ENCODE data around the gene DLG4. TPM values are rescaled to one million over a fixed set of nuclear protein-coding genes. Genes with fewer than 3 reads are reported as not detected.
A peak's percentile ranks its signal among the peaks of the same experiment; 100 is the strongest.

Gene DLG4
- total and polyA plus RNA-seq, 5 donors from 2014 or later: 0.22 to 2.9 (median 0.50) TPM

- H3K4me3 ChIP-seq (ENCODE audit: low read depth, low read length): no peak overlapping the region
- no peak for DNase-seq
- H3K4me1 ChIP-seq (ENCODE audit: control insufficient read depth, insufficient read depth, low read length, poor library complexity, severe bottlenecking): peaks cover 23% of the 10 kb centered on the region
- H3K9me3 ChIP-seq (ENCODE audit: control insufficient read depth in 2 of 2, low read length in 2 of 2): no peaks in the 10 kb centered on the region
- peaks cover 20% of the 10 kb centered on the region for H3K36me3 Mint-ChIP-seq
- no peak overlapping the region for H3K27ac Mint-ChIP-seq
- H3K36me3 ChIP-seq (ENCODE audit: control insufficient read depth, insufficient read depth, low read length): peaks cover 48% of the 10 kb centered on the region
- H3K4me1 Mint-ChIP-seq: peaks cover 0 to 23% (median 17%) of the 10 kb centered on the region in 4 donors
- H3K27me3 Mint-ChIP-seq: no peaks in the 10 kb centered on the region
- no peak for ATAC-seq (ENCODE audit: low read depth in 2 of 2)
- H3K4me3 Mint-ChIP-seq: no peak overlapping the region
- no peaks in the 10 kb centered on the region for H3K9me3 Mint-ChIP-seq
- no peak overlapping the region for H3K27ac ChIP-seq (ENCODE audit: insufficient read depth, low read length, poor library complexity, severe bottlenecking)
- H3K27me3 ChIP-seq (ENCODE audit: control insufficient read depth, insufficient read depth, low read length): no peaks in the 10 kb centered on the region
These were observed 5.0 kb upstream of the DLG4 start for GRCh38 chr17:7224661-7225111.

GRCh38 chr17:7224110-7224509 lies 4.5 kb upstream of the DLG4 start:
- H3K4me1 Mint-ChIP-seq: peaks cover 0 to 28% (median 22%) of the 10 kb centered on the region in 4 donors
- no peak for DNase-seq
- H3K27me3 Mint-ChIP-seq: no peaks in the 10 kb centered on the region
- no peak overlapping the region for H3K27ac Mint-ChIP-seq
- ATAC-seq (ENCODE audit: low read depth in 2 of 2): no peak
- Histone ChIP-seq H3K9me3 (ENCODE audit: control insufficient read depth in 2 of 2, low read length in 2 of 2) (no peaks in the 10 kb centered on the region), H3K4me3 (ENCODE audit: low read depth, low read length) (no peak overlapping the region), H3K4me1 (ENCODE audit: control insufficient read depth, insufficient read depth, low read length, poor library complexity, severe bottlenecking) (peaks cover 29% of the 10 kb centered on the region), H3K36me3 (ENCODE audit: control insufficient read depth, insufficient read depth, low read length) (peaks cover 42% of the 10 kb centered on the region), H3K27ac (ENCODE audit: insufficient read depth, low read length, poor library complexity, severe bottlenecking) (no peak overlapping the region), H3K27me3 (ENCODE audit: control insufficient read depth, insufficient read depth, low read length) (no peaks in the 10 kb centered on the region)
- peaks cover 15% of the 10 kb centered on the region for H3K36me3 Mint-ChIP-seq
- no peaks in the 10 kb centered on the region for H3K9me3 Mint-ChIP-seq
- H3K4me3 Mint-ChIP-seq: peak overlapping the region in 1 of 4 donors; percentile 77

- H3K27ac Mint-ChIP-seq: no peak overlapping the region
- no peaks in the 10 kb centered on the region for H3K27me3 ChIP-seq (ENCODE audit: control insufficient read depth, insufficient read depth, low read length)
- peaks cover 13% of the 10 kb centered on the region for H3K36me3 Mint-ChIP-seq
These were observed 3.7 kb upstream of the DLG4 start for GRCh38 chr17:7223375-7223774.

DNA sequence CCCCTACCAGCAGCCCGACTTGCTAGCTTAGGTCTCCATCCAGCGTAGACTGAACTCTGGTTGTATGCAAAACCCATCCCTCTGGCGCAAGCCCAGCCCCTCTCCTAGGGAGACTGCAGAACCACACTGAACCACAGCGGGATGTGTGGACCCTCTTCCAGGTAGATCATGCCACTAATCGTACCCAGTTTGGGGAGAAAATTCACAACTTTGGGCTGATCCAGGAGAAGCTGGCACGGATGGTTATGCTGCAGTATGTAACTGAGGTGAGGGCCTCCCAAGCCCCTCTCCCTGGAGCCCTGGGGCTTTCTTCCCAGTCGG lies 3.3 kb upstream of the DLG4 start:
- H3K36me3 Mint-ChIP-seq: peaks cover 10% of the 10 kb centered on the region
- no peaks in the 10 kb centered on the region for H3K9me3 Mint-ChIP-seq
- H3K27me3 ChIP-seq (ENCODE audit: control insufficient read depth, insufficient read depth, low read length): no peaks in the 10 kb centered on the region
- no peak overlapping the region for H3K27ac ChIP-seq (ENCODE audit: insufficient read depth, low read length, poor library complexity, severe bottlenecking)
- peaks cover 31% of the 10 kb centered on the region for H3K4me1 ChIP-seq (ENCODE audit: control insufficient read depth, insufficient read depth, low read length, poor library complexity, severe bottlenecking)
- no peak overlapping the region for H3K27ac Mint-ChIP-seq
- H3K27me3 Mint-ChIP-seq: no peaks in the 10 kb centered on the region
- peaks cover 36% of the 10 kb centered on the region for H3K36me3 ChIP-seq (ENCODE audit: control insufficient read depth, insufficient read depth, low read length)
- no peak for ATAC-seq (ENCODE audit: low read depth in 2 of 2)
- H3K9me3 ChIP-seq (ENCODE audit: control insufficient read depth in 2 of 2, low read length in 2 of 2): no peaks in the 10 kb centered on the region
- H3K4me3 Mint-ChIP-seq: no peak overlapping the region
- H3K4me3 ChIP-seq (ENCODE audit: low read depth, low read length): no peak overlapping the region
- no peak for DNase-seq
- H3K4me1 Mint-ChIP-seq: peaks cover 0 to 36% (median 23%) of the 10 kb centered on the region in 4 donors

More at GRCh38 chr17:7223375-7223774, 3.7 kb upstream of the DLG4 start:
- no peaks in the 10 kb centered on the region for H3K9me3 Mint-ChIP-seq
- H3K4me3 ChIP-seq (ENCODE audit: low read depth, low read length): no peak overlapping the region
- DNase-seq: no peak
- peaks cover 30% of the 10 kb centered on the region for H3K4me1 ChIP-seq (ENCODE audit: control insufficient read depth, insufficient read depth, low read length, poor library complexity, severe bottlenecking)
- H3K27ac ChIP-seq (ENCODE audit: insufficient read depth, low read length, poor library complexity, severe bottlenecking): no peak overlapping the region
- no peaks in the 10 kb centered on the region for H3K9me3 ChIP-seq (ENCODE audit: control insufficient read depth in 2 of 2, low read length in 2 of 2)
- no peak for ATAC-seq (ENCODE audit: low read depth in 2 of 2)
- H3K4me3 Mint-ChIP-seq: peak overlapping the region in 1 of 4 donors; percentile 63
- H3K36me3 ChIP-seq (ENCODE audit: control insufficient read depth, insufficient read depth, low read length): peaks cover 39% of the 10 kb centered on the region
- peaks cover 0 to 35% (median 24%) of the 10 kb centered on the region in 4 donors for H3K4me1 Mint-ChIP-seq
- no peaks in the 10 kb centered on the region for H3K27me3 Mint-ChIP-seq

DNA sequence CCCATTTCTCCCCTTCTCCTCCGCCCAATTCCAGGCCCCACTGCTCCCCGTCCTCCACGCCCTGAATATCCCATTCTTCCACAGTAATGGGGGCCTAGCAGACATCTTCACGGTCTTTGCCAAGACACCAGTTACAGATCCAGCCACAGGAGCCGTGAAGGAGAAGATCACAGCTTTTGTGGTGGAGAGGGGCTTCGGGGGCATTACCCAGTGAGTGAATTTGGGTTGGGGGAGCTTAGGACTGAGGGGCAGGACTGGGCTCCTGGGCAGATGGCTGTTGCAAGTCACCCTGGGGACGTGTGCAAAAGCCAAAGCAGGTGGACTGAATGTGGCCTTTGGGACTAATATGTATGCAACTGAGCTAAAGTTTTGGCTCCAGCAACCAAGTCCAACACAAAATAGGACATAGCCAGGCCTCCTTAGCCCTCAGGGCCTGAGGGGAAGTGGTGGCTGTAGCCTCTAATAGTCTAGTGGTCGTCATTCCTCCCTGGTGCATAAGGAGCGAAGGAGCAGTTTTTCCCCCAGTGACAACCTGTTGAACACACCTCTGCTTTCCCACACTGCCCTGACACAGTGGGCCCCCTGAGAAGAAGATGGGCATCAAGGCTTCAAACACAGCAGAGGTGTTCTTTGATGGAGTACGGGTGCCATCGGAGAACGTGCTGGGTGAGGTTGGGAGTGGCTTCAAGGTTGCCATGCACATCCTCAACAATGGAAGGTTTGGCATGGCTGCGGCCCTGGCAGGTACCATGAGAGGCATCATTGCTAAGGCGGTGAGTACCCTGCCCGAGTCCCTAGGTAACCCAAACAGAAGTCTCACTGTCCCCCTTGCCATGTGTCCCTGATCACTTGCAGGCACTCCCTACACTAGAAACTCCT lies 2.7 kb upstream of the DLG4 start:
- Histone ChIP-seq H3K9me3 (ENCODE audit: control insufficient read depth in 2 of 2, low read length in 2 of 2) (no peaks in the 10 kb centered on the region), H3K4me3 (ENCODE audit: low read depth, low read length) (no peak overlapping the region), H3K27me3 (ENCODE audit: control insufficient read depth, insufficient read depth, low read length) (no peaks in the 10 kb centered on the region), H3K36me3 (ENCODE audit: control insufficient read depth, insufficient read depth, low read length) (peaks cover 31% of the 10 kb centered on the region), H3K4me1 (ENCODE audit: control insufficient read depth, insufficient read depth, low read length, poor library complexity, severe bottlenecking) (peaks cover 36% of the 10 kb centered on the region), H3K27ac (ENCODE audit: insufficient read depth, low read length, poor library complexity, severe bottlenecking) (no peak overlapping the region)
- peaks cover 9% of the 10 kb centered on the region for H3K36me3 Mint-ChIP-seq
- no peaks in the 10 kb centered on the region for H3K27me3 Mint-ChIP-seq
- ATAC-seq (ENCODE audit: low read depth in 2 of 2) (no peak), DNase-seq (no peak)
- peak overlapping the region in 1 of 4 donors; percentile 96 for H3K4me3 Mint-ChIP-seq
- peaks cover 0 to 40% (median 22%) of the 10 kb centered on the region in 4 donors for H3K4me1 Mint-ChIP-seq
- no peak overlapping the region for H3K27ac Mint-ChIP-seq
- no peaks in the 10 kb centered on the region for H3K9me3 Mint-ChIP-seq

- Mint-ChIP-seq H3K36me3 (peaks cover 9% of the 10 kb centered on the region), H3K9me3 (no peaks in the 10 kb centered on the region), H3K4me1 (peaks cover 0 to 45% (median 25%) of the 10 kb centered on the region in 4 donors), H3K4me3 (peak overlapping the region; percentile 83 to 96 (median 90)), H3K27ac (peak overlapping the region; percentile 38 to 91 (median 91)), H3K27me3 (no peaks in the 10 kb centered on the region)
- Histone ChIP-seq H3K27me3 (ENCODE audit: control insufficient read depth, insufficient read depth, low read length) (no peaks in the 10 kb centered on the region), H3K36me3 (ENCODE audit: control insufficient read depth, insufficient read depth, low read length) (peaks cover 25% of the 10 kb centered on the region), H3K4me1 (ENCODE audit: control insufficient read depth, insufficient read depth, low read length, poor library complexity, severe bottlenecking) (peaks cover 44% of the 10 kb centered on the region), H3K27ac (ENCODE audit: insufficient read depth, low read length, poor library complexity, severe bottlenecking) (no peak overlapping the region), H3K4me3 (ENCODE audit: low read depth, low read length) (no peak overlapping the region), H3K9me3 (ENCODE audit: control insufficient read depth in 2 of 2, low read length in 2 of 2) (no peaks in the 10 kb centered on the region)
- DNase-seq: no peak
- ATAC-seq (ENCODE audit: low read depth in 2 of 2): no peak
These were observed 1.8 kb upstream of the DLG4 start for GRCh38 chr17:7221278-7222092.

- H3K27me3 Mint-ChIP-seq: no peaks in the 10 kb centered on the region
- DNase-seq: peak; percentile 32 to 77 (median 59)
- H3K4me3 Mint-ChIP-seq: peak overlapping the region; percentile 89 to 96 (median 94)
- peaks cover 9% of the 10 kb centered on the region for H3K36me3 Mint-ChIP-seq
- no peaks in the 10 kb centered on the region for H3K27me3 ChIP-seq (ENCODE audit: control insufficient read depth, insufficient read depth, low read length)
- H3K27ac ChIP-seq (ENCODE audit: insufficient read depth, low read length, poor library complexity, severe bottlenecking): peak overlapping the region; percentile 83
- peak overlapping the region; percentile 88 to 91 (median 91) for H3K27ac Mint-ChIP-seq
- peak; percentile 55 to 62 for ATAC-seq (ENCODE audit: low read depth in 2 of 2)
- peaks cover 48% of the 10 kb centered on the region for H3K4me1 ChIP-seq (ENCODE audit: control insufficient read depth, insufficient read depth, low read length, poor library complexity, severe bottlenecking)
- peaks cover 25% of the 10 kb centered on the region for H3K36me3 ChIP-seq (ENCODE audit: control insufficient read depth, insufficient read depth, low read length)
- H3K9me3 Mint-ChIP-seq: no peaks in the 10 kb centered on the region
- H3K4me3 ChIP-seq (ENCODE audit: low read depth, low read length): peak overlapping the region; percentile 63
- peaks cover 0 to 52% (median 27%) of the 10 kb centered on the region in 4 donors for H3K4me1 Mint-ChIP-seq
- H3K9me3 ChIP-seq (ENCODE audit: control insufficient read depth in 2 of 2, low read length in 2 of 2): no peaks in the 10 kb centered on the region
These were observed 1.1 kb upstream of the DLG4 start for GRCh38 chr17:7220593-7221277.

Data from CD4-positive, CD25-positive, alpha-beta regulatory T cell (primary cell).